GM19468 (cell line): Measurements from ENCODE around the gene UCK2.

Source experiments
- ATAC-seq: cut with Tn5 transposase; IDR thresholded peaks from one replicate; pipeline ENCODE4 v1.9.1; 2021; ENCODE audit warnings: mild to moderate bottlenecking, moderate library complexity, moderate number of reproducible peaks; ENCODE audit not compliant: unreplicated experiment; ENCODE audit errors: extremely low read depth

The UCK2 gene

DNA sequence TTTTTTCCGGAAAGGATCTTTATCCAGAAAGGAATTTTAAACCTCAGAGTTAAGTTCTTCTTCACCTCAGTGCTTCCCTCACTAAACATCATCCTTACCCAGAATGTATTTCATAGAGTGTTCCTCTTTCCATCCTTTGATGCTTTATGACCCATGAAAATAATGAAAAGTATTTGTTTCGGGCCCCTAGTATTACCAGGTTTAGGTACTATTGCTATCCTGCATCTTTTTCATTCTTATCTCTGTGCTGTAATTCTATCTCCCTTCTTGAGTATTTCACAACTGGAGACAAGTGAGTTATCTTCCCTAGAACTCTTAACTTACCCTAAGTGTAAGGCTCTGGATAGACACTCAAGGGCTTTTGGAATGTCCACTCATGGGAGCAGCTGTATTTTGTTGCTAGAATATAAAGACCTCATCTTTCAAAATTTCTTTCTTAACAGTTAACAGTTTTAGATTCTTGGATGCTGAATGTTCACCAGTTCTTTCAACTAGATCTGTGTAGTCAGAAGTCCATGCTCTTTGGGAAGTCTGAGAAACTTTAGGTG lies 26.2 kb downstream of the UCK2 start:
- ATAC-seq, result no peak

DNA sequence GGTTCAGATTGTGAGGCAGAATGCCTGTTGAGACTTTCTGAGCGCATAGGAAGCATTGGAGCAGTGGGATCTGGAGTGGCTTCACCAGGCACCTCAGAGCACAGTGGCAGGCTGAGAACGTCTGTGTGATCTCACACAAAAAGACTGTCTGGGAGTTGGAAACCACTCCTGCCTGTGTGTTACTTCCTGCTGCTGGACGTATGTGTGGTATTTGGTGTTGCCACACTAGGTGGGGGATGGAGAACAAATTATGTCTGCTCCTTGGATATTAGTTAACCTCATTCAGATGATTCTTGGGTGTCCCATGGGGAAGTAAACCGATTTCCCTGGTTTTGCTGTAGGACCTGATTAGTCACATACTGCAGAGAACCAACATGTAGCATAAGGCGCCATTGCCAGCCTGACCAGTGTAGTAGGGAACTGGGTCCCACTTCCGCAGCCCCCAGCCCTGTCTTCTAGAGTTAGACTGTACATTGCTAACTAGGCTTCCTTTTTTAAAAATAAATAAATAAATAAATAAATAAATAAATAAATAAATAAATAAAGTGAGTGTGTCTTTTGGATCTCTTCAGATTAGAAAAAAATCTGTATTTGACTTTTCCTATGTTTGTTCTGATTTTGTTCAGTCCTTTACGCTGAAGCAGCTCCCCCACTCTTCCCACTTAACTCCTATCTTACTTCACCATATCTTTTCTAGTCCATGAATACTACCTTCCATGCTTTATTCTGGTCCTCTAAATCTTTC lies 26.9 kb downstream of the UCK2 start:
- ATAC-seq, result no peak

DNA sequence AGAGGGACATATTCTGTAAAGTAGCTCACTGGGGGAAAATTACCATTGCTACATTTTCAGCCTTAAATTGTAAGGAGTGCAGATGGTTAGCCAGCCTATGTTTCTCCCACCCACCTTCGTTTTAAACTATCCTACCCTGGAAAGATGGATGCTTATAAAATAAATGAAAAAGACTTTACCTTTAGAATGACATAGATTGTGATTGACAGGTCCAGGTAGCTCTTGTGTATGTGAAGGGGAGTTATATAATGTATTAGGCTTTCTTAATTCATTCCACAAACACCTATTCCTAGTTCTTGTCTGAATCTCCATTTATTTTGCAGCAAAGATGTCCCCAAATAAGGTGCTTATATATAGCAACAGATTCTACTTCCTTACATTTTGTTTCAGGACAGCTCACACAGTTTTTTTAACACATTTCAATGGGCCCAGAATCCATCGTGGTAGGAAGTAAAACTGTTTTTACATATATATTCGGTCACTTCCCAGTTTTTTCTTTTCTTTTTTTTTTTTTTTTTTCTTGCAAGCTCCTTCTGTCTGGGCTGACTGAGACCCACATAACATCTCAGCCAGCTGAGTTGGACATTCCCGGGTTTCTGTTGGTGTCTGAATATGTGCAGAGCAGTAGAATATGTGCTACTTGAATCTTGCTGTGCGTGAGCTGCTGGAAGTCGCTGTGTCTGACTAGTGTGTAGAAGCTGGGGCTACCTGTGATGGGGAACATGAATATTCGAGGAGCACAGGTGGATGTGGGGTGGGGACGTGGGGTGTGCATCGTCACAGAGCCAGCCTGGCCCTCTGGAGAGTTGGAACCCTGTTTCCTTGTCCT lies 27.8 kb downstream of the UCK2 start:
- ATAC-seq, result no peak

DNA sequence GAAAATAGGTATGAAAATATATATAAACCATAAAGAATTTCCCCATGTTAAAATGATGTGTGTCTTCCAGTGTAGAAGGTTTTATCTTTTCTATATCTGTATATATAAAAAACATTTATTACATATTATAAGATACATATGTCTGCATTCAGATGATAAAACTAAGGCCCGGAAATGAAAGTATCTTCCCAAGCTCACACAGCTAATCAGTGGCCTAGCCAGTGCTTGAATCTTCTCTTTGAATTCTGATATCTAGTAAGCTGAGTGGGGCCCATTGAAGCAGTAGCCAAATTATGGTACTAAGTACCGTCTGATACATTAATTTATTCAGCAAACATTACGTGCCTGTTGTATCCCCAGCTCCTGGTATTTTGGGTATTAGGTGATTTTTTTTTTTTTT lies 28.6 kb downstream of the UCK2 start:
- no peak for ATAC-seq

DNA sequence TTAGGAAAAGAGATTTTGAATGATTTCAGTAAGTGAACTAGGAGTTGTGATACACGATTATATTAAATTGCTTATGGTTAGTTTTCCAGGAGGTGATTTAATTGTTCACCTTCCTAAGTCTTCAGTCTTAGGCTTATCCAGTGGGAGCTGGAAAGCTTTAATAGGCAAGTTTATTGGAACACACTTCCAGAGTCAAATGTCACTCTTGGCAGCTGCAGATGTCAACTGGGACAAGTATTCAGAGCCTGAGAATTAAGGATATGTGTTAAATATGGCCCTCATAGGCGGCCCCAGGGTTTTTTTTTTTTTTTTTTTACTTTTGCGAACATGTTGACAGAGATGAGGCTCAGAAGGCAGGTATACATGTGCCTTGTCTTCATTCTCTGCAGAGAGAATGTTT lies 29.2 kb downstream of the UCK2 start:
- no peak for ATAC-seq

DNA sequence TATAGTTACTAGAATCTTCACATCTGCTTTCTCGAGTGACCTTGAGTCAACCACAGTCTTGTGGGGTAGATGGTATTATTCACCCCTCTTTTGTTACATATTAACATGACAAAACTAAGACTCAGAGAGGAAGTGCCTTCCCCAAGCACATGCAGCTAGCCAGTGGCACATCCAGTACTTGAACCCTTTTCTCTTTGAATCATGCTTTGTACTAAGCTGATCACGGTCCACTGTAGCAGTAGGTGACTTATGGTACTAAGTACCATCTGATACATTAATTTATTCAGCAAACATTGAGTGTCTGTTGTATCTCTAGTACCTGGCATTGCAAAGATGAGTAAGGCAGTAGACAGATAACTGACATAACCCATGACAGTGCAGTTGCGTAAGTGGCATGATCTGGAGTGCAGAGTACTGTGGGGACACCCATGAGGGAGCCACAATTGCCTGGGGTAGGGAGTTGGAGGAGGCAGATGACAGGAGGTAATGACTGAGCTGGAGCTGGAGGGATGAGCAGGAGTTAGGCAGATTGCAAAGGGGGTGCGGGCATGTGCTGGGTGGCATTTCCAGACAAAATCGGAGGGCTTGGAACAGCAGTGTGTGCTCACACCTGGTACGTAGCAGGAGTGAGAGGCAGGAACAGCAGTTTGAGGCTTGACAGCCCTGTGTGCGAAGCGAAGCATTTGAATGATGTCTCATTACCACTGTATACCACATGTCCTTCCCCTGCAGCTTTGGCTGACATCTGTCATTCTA lies 29.8 kb downstream of the UCK2 start:
- peak; percentile 95 for ATAC-seq

DNA sequence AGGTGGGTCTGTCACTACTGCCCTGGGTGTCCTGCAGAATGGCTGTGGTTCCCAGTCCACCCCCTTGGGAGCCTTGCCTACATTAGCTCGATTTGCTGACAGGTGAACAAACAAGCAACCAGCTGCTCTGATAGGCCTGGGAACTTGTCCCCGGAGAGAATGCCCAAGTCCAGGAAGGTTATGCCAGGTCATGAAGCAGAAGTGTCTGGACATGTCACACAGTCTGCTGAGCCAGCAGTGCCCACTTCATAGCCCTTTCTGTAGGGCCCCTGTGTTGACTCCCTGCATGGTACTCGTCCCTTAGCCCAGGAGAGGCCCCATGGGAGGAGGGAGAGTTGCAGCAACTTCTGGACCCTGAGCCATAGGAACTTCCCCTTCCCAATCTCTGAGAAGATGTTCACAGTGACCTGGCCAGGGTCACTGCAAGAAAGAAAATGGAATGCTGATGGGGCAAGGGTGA lies 31.0 kb downstream of the UCK2 start:
- no peak for ATAC-seq

DNA sequence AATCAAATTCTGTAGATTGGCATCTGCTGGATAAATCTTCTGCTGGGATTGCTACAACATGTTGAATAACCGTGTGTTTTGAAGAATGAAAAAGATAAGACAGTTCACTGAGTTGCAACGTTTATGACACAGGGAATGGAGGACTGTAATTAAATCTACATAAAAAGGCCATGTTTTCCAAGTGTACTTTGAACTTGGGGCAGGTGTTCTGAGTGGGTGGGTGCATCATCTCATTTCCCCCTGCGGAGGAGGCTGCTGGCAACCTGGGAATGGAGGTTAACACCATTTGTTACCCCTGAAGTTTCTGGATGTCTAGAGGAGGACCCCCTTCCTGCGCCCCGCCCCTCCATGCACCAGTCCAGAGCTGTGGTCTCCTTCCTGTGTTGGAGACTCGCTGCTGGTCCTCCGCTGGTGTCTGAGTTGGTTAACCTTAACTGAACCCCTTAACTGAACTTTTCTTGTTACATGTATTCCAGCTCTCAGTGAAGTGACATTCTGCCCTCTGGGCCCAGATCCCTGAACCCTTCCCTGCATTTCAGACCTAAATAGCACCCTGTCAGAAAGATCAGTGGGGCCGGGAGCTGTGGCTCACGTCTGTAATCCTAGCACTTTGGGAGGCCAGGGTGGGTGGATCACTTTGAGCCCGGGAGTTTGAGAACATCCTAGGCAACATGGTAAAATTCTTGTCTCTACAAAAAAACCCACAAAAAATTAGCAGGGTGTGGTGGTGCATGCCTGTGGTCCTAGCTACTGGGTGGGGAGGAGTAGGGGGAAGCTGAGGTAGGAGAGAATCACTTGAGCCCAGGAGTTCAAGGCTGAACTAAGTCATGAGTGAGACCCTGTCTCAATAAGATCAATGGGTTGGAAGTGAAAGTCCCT lies 31.8 kb downstream of the UCK2 start:
- ATAC-seq, result no peak

DNA sequence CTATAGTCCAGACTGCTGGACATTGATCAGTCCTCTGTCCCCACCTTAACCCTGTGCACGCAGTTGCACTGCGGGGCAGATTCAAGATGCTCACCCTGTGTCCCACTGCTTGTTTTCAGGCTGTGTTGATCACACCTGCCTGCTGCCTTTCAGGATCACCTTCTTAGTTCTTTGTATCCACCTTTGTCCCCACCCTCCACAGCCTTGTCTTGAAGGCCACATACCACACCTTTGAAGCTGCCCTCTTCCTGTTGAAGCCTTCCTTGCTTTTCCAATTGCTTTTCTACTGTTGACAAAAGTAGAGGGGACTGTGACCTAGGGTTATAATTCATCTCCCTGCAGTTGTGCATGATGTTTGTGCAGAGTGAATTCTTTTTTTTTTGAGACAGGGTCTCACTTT lies 32.7 kb downstream of the UCK2 start:
- ATAC-seq, result no peak

DNA sequence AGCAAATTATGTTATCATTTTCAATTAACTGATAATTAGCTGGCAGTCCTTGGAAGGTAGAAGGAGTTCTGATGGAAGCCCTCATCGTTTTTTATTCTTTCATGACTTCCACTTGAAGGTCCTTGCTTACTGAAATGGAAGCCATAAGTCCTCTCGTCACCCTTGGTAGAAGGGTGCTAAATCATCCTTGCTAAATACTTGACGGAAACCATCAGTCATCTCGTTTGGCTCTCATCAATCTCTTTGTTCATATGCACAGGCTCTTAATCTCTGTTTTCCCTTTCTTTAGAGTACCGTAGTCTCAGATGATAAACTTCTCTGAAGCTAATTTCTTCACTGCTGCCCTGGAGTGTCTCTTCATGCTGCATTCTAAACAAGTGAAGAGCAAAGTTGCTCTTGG lies 34.5 kb downstream of the UCK2 start:
- ATAC-seq, result no peak

DNA sequence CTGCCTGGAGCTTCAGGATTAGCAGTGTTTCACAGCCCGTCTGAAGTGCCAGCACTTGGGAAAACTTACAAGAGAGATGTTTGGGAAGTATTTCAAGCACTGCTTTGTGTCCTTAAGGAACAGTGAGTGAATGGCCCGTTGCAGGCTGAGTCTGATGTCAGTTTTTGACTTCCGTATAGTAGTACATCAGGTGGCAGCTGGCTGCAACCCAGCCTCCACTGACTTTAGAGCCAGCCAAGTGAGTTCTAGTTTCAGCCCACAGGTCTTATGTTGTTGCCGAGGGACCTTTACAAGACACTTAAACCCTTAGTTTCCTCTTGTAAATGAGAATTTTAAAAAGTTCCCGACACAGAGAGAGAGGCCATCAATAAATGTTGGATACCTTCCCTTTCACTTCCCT lies 35.0 kb downstream of the UCK2 start:
- peak; percentile 73 for ATAC-seq

DNA sequence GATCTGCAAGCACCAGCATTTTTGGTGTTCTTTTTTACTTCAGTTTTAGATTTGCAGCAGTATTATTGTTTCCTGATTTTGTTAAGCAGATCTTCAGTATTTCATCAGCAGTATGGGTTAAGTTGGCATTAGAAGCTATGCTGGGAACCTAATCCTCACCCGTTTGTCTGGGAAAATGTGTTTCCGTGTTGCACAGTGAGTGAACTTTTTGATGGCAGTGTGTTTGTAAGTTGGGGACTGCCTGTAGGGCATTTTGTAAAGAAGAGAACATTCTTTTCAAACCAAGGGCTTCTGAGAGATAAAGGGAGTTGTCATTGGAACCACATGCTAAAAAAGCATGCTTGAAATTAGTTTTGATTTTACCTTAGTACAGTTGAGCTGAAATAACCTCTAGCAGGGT lies 35.9 kb downstream of the UCK2 start:
- no peak for ATAC-seq

DNA sequence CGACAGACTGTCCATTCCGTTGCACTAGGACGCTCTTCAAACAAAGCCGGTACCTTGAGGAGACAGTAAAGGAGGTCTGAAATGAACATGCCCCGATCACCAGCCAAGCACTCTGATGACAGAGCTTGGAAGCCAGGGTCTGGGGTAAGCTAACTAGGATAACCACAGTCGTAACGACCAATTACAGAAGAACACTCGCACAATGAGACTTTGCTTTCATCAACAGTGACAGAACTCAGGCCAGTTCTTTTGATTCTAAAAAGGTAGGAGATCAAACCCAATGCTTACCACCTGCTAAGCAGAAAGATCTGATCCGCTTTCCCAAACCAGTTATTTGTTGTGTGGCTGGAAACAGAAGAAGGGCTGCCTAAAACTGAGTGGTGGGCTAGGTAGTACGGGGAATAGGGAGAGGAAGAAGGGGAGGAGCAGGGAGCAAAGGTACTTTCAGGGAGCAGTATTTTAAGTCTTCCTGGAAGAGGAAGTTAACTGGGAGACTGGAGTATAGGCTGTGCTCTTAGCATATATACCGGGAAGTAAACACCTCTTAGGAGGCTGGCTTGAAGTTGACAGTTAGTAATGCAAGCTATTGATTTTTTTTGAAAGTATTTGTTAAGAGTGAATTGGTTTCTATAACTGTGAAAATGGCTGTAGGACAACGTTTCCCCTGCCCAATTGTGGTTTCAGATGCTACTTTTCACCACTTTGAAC lies 38.4 kb downstream of the UCK2 start:
- no peak for ATAC-seq

DNA sequence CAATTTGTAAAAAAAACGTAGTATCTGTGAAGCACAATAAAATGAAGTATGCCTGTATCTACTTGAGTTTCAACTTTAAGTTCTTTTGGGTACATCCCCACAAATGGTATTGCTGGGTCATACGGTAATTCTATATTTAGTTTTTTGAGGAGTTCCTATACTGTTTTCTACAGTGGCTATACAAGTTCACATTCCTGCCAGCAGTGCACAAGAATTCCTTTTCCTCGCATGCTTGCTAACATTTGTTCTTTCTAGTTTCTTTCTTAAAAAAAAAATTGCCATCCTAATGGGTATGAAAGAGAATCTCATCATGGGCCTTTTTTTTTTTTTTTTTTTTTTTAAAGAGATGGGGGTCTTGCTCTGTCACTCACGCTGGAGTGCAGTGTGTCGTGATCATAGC lies 41.9 kb downstream of the UCK2 start:
- no peak for ATAC-seq

DNA sequence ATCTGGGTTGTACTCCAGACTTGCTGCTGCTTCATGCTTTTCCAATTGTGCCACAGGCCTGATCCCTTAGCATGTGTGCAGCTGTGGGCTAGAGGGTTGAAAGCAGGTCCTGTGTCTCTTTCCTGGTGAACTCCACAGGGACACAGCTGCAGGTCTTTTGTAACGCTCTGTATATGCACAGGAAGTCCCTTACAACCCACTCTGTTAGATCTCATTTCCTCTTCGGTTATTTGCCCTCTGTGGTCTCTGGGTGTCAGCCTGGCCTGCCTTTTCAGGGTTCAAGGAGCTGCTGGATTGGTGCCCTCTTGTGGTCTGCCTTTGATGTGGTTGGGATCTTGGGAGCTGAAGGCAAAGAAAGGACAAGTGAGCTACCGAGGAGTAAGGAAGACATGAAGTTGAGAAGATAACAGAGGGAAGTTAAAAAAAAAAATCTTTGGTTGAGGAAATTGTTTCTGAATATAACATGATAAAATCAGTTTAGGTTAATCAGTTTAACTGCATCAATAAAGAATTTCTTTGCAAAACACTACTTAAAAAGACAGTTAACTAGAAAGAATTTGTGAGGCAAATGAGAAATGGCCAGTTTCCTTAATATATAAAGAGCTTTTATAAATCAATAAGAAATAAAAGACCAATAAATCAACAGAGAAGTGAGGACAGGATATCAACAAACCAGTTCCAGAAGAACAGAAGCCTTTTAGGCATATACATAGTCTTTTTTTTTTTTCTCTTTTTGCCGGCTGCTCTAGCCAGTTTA lies 44.1 kb downstream of the UCK2 start:
- peak; percentile 79 for ATAC-seq

DNA sequence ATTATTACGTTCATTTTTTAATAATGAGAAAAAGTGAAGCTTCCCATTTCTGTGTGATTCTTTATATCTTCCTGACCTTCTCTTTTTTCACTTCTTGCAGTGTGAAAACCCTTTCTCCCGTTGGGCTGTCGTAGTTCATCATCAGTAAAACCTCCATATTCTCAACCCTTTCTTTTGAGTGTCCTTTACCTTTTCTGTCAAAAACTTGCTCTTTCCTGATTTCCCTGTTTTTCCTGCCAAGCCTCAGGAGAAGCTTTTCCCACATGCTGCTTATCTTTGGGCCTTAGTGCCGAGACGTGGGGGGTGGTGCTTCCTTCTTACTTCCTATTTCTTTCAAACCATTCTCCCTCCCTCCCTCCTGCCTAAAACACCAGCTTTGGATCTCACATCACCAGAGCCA lies 46.1 kb downstream of the UCK2 start:
- no peak for ATAC-seq

DNA sequence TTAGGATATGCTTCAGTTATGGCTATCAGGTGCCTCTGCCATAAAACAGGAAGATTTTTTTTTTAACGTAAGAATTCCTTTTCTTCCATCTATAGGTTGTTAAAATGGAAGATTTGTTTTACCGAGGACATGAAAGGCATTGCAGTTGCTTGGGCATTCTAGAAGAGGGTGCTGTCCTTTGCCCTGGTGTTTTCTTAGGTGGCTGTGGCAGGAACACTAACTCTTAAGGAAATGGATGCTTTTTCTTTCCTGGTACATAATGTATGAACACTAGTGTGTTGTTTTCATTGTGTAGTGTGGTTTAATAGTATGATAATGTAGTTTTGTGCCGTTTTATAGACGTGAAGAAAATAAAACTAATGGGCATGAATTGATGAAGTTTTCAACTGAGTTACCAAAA lies 47.2 kb downstream of the UCK2 start:
- no peak for ATAC-seq

DNA sequence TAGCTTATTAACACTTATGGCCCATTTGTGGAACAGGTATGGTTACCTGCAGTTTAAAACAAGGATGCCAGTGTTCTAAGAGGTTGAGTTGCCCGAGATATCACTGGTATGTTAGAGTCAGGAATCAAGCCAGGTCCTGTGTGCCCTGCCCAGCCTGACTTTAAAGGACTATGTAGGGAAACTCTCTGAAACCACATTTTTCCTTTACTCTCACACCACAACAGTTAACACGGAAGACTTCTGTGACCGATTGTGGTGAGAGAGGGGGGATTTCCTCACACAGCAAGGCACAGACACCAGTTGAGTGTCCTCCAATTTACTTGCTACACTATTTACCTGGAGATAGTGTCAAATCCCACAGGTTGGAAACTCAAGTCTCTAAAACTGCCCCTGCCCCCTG lies 47.8 kb downstream of the UCK2 start:
- ATAC-seq, result no peak
